ENCODE results near the gene TBC1D16. TPM values are rescaled to one million over a fixed set of nuclear protein-coding genes. Genes with fewer than 3 reads are reported as not detected.

The TBC1D16 gene
- total RNA-seq, 1 experiment from 2014 or later: 85.8 TPM

DNA sequence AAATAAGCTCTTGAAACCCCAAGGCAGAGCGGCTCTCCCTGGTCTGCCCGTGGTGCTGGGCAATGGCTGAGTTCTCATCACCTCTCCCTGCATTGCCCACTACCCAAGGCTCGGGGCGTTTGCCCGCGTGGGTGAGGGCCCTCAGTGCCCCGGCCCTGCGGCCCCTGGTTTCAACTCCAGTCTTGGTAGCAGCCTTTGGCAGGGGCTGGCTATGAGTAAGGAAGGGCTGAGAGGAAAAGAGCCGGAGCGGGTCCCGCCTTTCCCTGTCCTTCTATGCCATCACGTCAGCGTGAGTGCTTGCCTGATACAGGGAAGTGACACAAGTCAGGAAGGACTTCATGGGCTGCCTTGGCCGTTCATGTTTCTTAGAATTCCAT is 124.7 kb downstream of the TBC1D16 start:
- no peaks in the 10 kb centered on the region for H3K79me1 ChIP-seq (ENCODE audit: insufficient read depth, low read depth, low read length, poor library complexity, severe bottlenecking)
- H2AFZ ChIP-seq (ENCODE audit: low read length): no peak overlapping the region
- TF ChIP-seq, protein P1, sequence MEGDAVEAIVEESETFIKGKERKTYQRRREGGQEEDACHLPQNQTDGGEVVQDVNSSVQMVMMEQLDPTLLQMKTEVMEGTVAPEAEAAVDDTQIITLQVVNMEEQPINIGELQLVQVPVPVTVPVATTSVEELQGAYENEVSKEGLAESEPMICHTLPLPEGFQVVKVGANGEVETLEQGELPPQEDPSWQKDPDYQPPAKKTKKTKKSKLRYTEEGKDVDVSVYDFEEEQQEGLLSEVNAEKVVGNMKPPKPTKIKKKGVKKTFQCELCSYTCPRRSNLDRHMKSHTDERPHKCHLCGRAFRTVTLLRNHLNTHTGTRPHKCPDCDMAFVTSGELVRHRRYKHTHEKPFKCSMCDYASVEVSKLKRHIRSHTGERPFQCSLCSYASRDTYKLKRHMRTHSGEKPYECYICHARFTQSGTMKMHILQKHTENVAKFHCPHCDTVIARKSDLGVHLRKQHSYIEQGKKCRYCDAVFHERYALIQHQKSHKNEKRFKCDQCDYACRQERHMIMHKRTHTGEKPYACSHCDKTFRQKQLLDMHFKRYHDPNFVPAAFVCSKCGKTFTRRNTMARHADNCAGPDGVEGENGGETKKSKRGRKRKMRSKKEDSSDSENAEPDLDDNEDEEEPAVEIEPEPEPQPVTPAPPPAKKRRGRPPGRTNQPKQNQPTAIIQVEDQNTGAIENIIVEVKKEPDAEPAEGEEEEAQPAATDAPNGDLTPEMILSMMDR (conservative IDR thresholded peaks at IDR 0.05): no peak
- no peak overlapping the region for H2AK5ac ChIP-seq (ENCODE audit: insufficient read length, low read length)
- Mint-ChIP-seq H3K4me1 (peaks cover 12 to 17% of the 10 kb centered on the region in 2 experiments), H3K27ac (no peak overlapping the region), H3K9me3 (no peaks in the 10 kb centered on the region), H3K27me3 (ENCODE audit: low read depth) (peaks cover 13% of the 10 kb centered on the region), H3K36me3 (ENCODE audit: insufficient read depth in 1 of 3, low read depth in 3 of 3) (no peaks in the 10 kb centered on the region), H3K4me3 (no peak overlapping the region)
- no peak overlapping the region for H3K18ac ChIP-seq (ENCODE audit: insufficient read length, low read depth, low read length)
- no peaks in the 10 kb centered on the region for H3K4me1 ChIP-seq (ENCODE audit: insufficient read depth, low read length)
- WGBS (ENCODE audit: extremely low coverage, insufficient read length, low lambda C conversion rate): no CpG with 5 or more reads among the region's 14 CpGs
- no peak for DNase-seq
- H4K8ac ChIP-seq (replicated peaks; ENCODE audit: insufficient read length, low read depth, low read length): no peak overlapping the region
- H2BK5ac ChIP-seq (ENCODE audit: insufficient read length, low read length): no peak overlapping the region
- no peak overlapping the region for H4K5ac ChIP-seq (ENCODE audit: insufficient read length, low read depth, low read length)
- H3K14ac ChIP-seq (ENCODE audit: insufficient read depth, low read length): no peak overlapping the region
- no peak overlapping the region for H2BK15ac ChIP-seq (ENCODE audit: low read depth, low read length)
- no peak overlapping the region for H3K4me2 ChIP-seq (ENCODE audit: insufficient read depth, insufficient read length, low read length)
- peaks cover 2% of the 10 kb centered on the region for H3K23me2 ChIP-seq (ENCODE audit: insufficient read length, low read depth, low read length, poor library complexity, severe bottlenecking)
- no peak overlapping the region for H3K23ac ChIP-seq (ENCODE audit: insufficient read length, low read depth, low read length)
- H3K9ac ChIP-seq (ENCODE audit: extremely low read depth, insufficient read length, low read length): no peak overlapping the region
- no peaks in the 10 kb centered on the region for H3K9me3 ChIP-seq (ENCODE audit: control insufficient read depth, low read depth, low read length)
- H3T11ph ChIP-seq (ENCODE audit: low read length): no peak overlapping the region
- no peaks in the 10 kb centered on the region for H3K27me3 ChIP-seq (ENCODE audit: insufficient read depth, low read length)
- no peak overlapping the region for H3K4ac ChIP-seq (ENCODE audit: low read depth, low read length)
- H4K91ac ChIP-seq (ENCODE audit: insufficient read length, low read depth, low read length): no peak overlapping the region
- H2BK120ac ChIP-seq (ENCODE audit: low read depth, low read length, poor library complexity, severe bottlenecking): no peak overlapping the region
- no peak overlapping the region for H2BK20ac ChIP-seq (ENCODE audit: low read depth, low read length, poor library complexity, severe bottlenecking)
- H2BK12ac ChIP-seq (ENCODE audit: insufficient read length, low read depth, low read length): no peak overlapping the region
- no peak overlapping the region for H3K56ac ChIP-seq (ENCODE audit: insufficient read length, low read depth, low read length)
- no peaks in the 10 kb centered on the region for H3K79me2 ChIP-seq (ENCODE audit: insufficient read depth, low read length)
- H3K27ac ChIP-seq (ENCODE audit: insufficient read length, low read depth, low read length): no peak overlapping the region
- H4K20me1 ChIP-seq (ENCODE audit: control insufficient read depth, insufficient read depth, insufficient read length): no peaks in the 10 kb centered on the region
